Mesenchymal stem cell (in vitro differentiated cells and primary cell): ENCODE data around the gene RHOBTB1.

Experiments used
- DNase-seq: peaks from one replicate; pipeline ENCODE4 v3.0.0-alpha.2; 2013
- H2AFZ ChIP-seq: one replicate; pipeline ENCODE4 v1.6.1; 2013; ENCODE audit warnings: low read depth, mild to moderate bottlenecking, control low read depth, inconsistent platforms, low read length, moderate library complexity
- H2AK5ac ChIP-seq: 2 replicates; pipeline ENCODE4 v1.6.1; 2013; ENCODE audit warnings: low read length, moderate library complexity, mild to moderate bottlenecking, inconsistent platforms; ENCODE audit not compliant: severe bottlenecking
- H2BK120ac ChIP-seq: one replicate; pipeline ENCODE4 v1.6.1; 2013; ENCODE audit warnings: low read depth, mild to moderate bottlenecking, inconsistent platforms, low read length, moderate library complexity
- H2BK12ac ChIP-seq, 2 experiments: one replicate each; pipeline ENCODE4 v1.6.1; 2013; ENCODE audit warnings: inconsistent platforms in 2 of 2, low read length in 2 of 2, mild to moderate bottlenecking in 2 of 2, moderate library complexity in 2 of 2, control low read depth in 1 of 2
- H2BK15ac ChIP-seq: one replicate; pipeline ENCODE4 v1.6.1; 2013; ENCODE audit warnings: mild to moderate bottlenecking, low read depth, inconsistent platforms; ENCODE audit not compliant: poor library complexity, severe bottlenecking
- H2BK5ac ChIP-seq: 2 replicates; pipeline ENCODE4 v1.6.1; 2013; ENCODE audit warnings: low read depth, mild to moderate bottlenecking, low read length, control low read depth, inconsistent platforms; ENCODE audit not compliant: poor library complexity, severe bottlenecking
- H3K14ac ChIP-seq, 2 experiments: one replicate each; pipeline ENCODE4 v1.6.1; 2013; ENCODE audit warnings: inconsistent platforms in 2 of 2, low read length in 2 of 2, control low read depth in 1 of 2, mild to moderate bottlenecking in 1 of 2, moderate library complexity in 1 of 2
- H3K18ac ChIP-seq, 2 experiments: one replicate each; pipeline ENCODE4 v1.6.1; 2013; ENCODE audit warnings: inconsistent platforms in 2 of 2, low read length in 2 of 2, control low read depth in 1 of 2, low read depth in 1 of 2, mild to moderate bottlenecking in 1 of 2
- H3K23ac ChIP-seq, 2 experiments: one replicate each; pipeline ENCODE4 v1.6.1; 2013; ENCODE audit warnings: inconsistent platforms in 2 of 2, low read length in 2 of 2, mild to moderate bottlenecking in 2 of 2, moderate library complexity in 2 of 2, control low read depth in 1 of 2
- H3K27ac ChIP-seq: 2 replicates; pipeline ENCODE4 v1.5.1; 2013; ENCODE audit warnings: mild to moderate bottlenecking, moderate library complexity, low read length, control low read depth, inconsistent platforms; ENCODE audit not compliant: poor library complexity, severe bottlenecking
- H3K27me3 ChIP-seq, 2 experiments: 2 replicates each; pipeline versions ENCODE4 v1.6.1 to v1.7.0; 2013; ENCODE audit warnings: low read length in 2 of 2, mild to moderate bottlenecking in 2 of 2, moderate library complexity in 2 of 2, control low read depth in 1 of 2, inconsistent platforms in 1 of 2; ENCODE audit not compliant: control insufficient read depth in 1 of 2, insufficient read depth in 1 of 2
- H3K36me3 ChIP-seq, 2 experiments: 2 replicates each; pipeline versions ENCODE4 v1.6.1 to v1.7.0; 2013; ENCODE audit warnings: low read length in 2 of 2, control low read depth in 1 of 2, inconsistent platforms in 1 of 2, low read depth in 1 of 2, mild to moderate bottlenecking in 1 of 2; ENCODE audit not compliant: insufficient read depth in 2 of 2, control insufficient read depth in 1 of 2
- H3K4ac ChIP-seq, 2 experiments: one replicate each; pipeline ENCODE4 v1.6.1; 2013; ENCODE audit warnings: inconsistent platforms in 2 of 2, low read length in 2 of 2, mild to moderate bottlenecking in 2 of 2, moderate library complexity in 2 of 2, control low read depth in 1 of 2, low read depth in 1 of 2
- H3K4me1 ChIP-seq: 2 replicates; pipeline ENCODE4 v1.6.1; 2013; ENCODE audit warnings: low read depth, low read length, control low read depth; ENCODE audit not compliant: control insufficient read depth, insufficient read depth
- H3K4me2 ChIP-seq: 2 replicates; pipeline ENCODE4 v1.6.1; 2013; ENCODE audit warnings: low read length, mild to moderate bottlenecking, inconsistent platforms; ENCODE audit not compliant: poor library complexity, severe bottlenecking
- H3K4me3 ChIP-seq, 2 experiments: 2 replicates each; pipeline versions ENCODE4 v1.5.1 to v1.7.0; 2013; ENCODE audit warnings: low read length in 2 of 2, mild to moderate bottlenecking in 2 of 2, control low read depth in 1 of 2, low read depth in 1 of 2; ENCODE audit not compliant: insufficient read depth in 1 of 2
- H3K79me1 ChIP-seq: replicated peaks from 2 replicates; pipeline ENCODE4 v1.6.1; 2013; ENCODE audit warnings: mild to moderate bottlenecking, control low read depth, low read length, inconsistent platforms; ENCODE audit not compliant: poor library complexity, severe bottlenecking
- H3K9ac ChIP-seq: 2 replicates; pipeline ENCODE4 v1.7.0; 2013; ENCODE audit warnings: mild to moderate bottlenecking, low read length, moderate library complexity
- H3K9me3 ChIP-seq: 2 replicates; pipeline ENCODE4 v1.7.0; 2013; ENCODE audit warnings: mild to moderate bottlenecking, low read length; ENCODE audit not compliant: control insufficient read depth
- H4K8ac ChIP-seq: one replicate; pipeline ENCODE4 v1.6.1; 2013; ENCODE audit warnings: inconsistent platforms, mild to moderate bottlenecking, low read length, moderate library complexity
- H4K91ac ChIP-seq: one replicate; pipeline ENCODE4 v1.6.1; 2013; ENCODE audit warnings: mild to moderate bottlenecking, low read length, inconsistent platforms
- WGBS: methylation state at CpG from one replicate; pipeline ENCODE4 v1.1.7; 2013; ENCODE audit warnings: mixed read lengths; 5-methylcytosine and 5-hydroxymethylcytosine counted together

RHOBTB1 gene

DNA sequence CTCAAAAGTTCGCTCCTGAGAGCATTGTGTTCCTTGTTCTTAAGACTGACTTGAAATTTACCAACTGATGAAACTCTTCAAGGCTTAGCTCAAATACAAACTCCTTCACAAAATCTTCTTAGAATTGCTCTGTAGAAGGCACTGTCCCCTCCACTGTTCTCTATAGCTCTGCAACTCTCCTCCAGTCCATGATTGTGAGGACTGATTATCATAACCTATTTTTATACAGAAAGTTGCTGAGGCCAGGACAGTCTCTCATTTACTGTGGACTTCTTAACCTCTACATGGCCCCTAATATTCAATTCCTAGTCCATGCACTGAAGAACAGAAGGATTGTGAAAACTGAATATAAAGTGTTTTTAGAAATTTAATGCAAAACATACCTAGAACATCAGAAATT lies 53.2 kb downstream of the RHOBTB1 start:
- H3K4me2 ChIP-seq: no peak overlapping the region
- no peak overlapping the region for H4K8ac ChIP-seq
- no peak overlapping the region for H3K4me3 ChIP-seq
- peaks cover 3% of the 10 kb centered on the region for H3K4me1 ChIP-seq
- WGBS: 100% methylated on average over 1 of the region's 1 CpG
- H2BK5ac ChIP-seq: no peak overlapping the region
- no peak overlapping the region for H2BK15ac ChIP-seq
- H2AK5ac ChIP-seq: no peak overlapping the region
- no peak overlapping the region for H2BK120ac ChIP-seq
- no peak overlapping the region for H4K91ac ChIP-seq
- H3K79me1 ChIP-seq: peaks cover 27% of the 10 kb centered on the region
- no peak overlapping the region for H3K27ac ChIP-seq
- H2AFZ ChIP-seq: no peak overlapping the region
- no peak overlapping the region for H3K18ac ChIP-seq
- peaks cover 0 to 19% of the 10 kb centered on the region in 2 experiments for H3K36me3 ChIP-seq
- no peak for DNase-seq
- H3K27me3 ChIP-seq: no peaks in the 10 kb centered on the region
- no peak overlapping the region for H3K23ac ChIP-seq
- H3K4ac ChIP-seq: no peak overlapping the region
- H2BK12ac ChIP-seq: no peak overlapping the region
- no peak overlapping the region for H3K9ac ChIP-seq
- H3K9me3 ChIP-seq: no peaks in the 10 kb centered on the region
- H3K14ac ChIP-seq: no peak overlapping the region

DNA sequence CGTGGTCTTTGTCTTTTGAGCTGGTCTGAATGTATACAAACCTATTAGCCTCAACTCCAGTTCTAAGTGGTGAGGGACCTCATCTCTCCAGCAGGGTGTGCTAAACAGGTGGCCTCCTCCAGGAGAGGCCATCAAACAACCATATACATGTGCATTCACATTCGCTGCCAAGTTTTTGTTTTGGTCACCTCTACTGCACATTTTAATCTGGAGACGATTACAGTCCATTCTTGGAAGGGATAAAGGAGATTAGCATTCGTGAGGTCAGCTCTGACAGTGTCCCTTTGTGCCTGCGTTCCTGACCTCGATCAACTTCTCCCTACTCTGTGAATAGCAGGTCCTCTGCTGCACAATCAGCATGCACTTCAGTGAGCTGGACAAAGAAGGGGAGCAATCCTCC lies 60.8 kb downstream of the RHOBTB1 start:
- Histone ChIP-seq H3K4me1 (no peaks in the 10 kb centered on the region), H2AK5ac (no peak overlapping the region), H3K79me1 (peaks cover 28% of the 10 kb centered on the region), H2BK12ac (no peak overlapping the region), H3K9me3 (no peaks in the 10 kb centered on the region), H3K4me3 (no peak overlapping the region), H3K4ac (no peak overlapping the region), H3K9ac (no peak overlapping the region), H3K36me3 (peaks cover 4 to 20% of the 10 kb centered on the region in 2 experiments), H3K4me2 (no peak overlapping the region), H4K91ac (no peak overlapping the region), H3K14ac (no peak overlapping the region), H2BK5ac (no peak overlapping the region), H3K23ac (no peak overlapping the region), H3K27ac (no peak overlapping the region), H2BK120ac (no peak overlapping the region), H3K27me3 (no peaks in the 10 kb centered on the region), H2BK15ac (no peak overlapping the region), H4K8ac (no peak overlapping the region), H2AFZ (no peak overlapping the region), H3K18ac (no peak overlapping the region)
- DNase-seq: peak; percentile 40
- 95% methylated on average over 6 of the region's 6 CpGs for WGBS

DNA sequence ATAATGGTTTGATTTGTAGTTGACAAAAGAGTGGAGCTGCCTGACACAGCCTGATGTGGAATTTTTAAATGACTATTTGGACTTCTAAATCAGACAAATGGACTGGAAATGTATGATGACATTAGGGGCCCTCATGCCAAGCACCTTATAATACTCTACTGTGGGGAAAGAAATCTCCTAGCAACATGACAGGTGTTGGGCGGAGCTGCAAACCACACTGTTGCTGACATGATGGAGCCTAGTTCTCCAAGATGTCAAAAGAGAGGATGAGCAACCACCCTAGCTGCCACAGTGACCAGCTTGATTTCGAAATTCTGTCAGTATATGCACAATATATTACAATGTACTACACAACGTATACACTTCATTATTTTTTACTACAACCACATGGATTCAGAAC lies 65.8 kb downstream of the RHOBTB1 start:
- Histone ChIP-seq H2BK12ac (no peak overlapping the region), H3K4me2 (no peak overlapping the region), H3K79me1 (peaks cover 12% of the 10 kb centered on the region), H3K27ac (no peak overlapping the region), H3K18ac (no peak overlapping the region), H2AFZ (no peak overlapping the region), H3K36me3 (peaks cover 0 to 9% of the 10 kb centered on the region in 2 experiments), H3K9ac (no peak overlapping the region), H3K9me3 (no peaks in the 10 kb centered on the region), H3K4ac (no peak overlapping the region), H3K27me3 (no peaks in the 10 kb centered on the region), H3K23ac (no peak overlapping the region), H3K14ac (no peak overlapping the region), H4K8ac (no peak overlapping the region), H2AK5ac (no peak overlapping the region), H2BK5ac (no peak overlapping the region), H2BK15ac (no peak overlapping the region), H3K4me1 (no peaks in the 10 kb centered on the region), H2BK120ac (no peak overlapping the region), H4K91ac (no peak overlapping the region), H3K4me3 (no peak overlapping the region)
- DNase-seq: no peak
- WGBS: 94% methylated on average over 3 of the region's 3 CpGs

DNA sequence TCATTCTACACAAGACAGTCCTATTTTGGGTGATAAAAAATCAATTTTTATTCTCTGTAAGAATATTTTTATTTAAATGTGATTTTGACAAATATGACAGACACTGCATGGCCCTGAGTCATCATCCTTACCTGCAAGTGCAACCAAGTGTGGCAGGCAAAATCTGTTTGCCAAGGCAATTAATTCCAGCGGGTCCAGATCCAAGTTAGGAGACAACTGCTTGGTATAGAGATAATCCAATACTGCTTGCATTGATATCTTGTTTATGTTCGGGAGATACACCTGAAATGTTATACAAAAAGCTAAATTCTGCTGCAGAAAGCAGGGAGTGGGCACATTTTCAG lies 66.2 kb downstream of the RHOBTB1 start:
- peaks cover 9% of the 10 kb centered on the region for H3K79me1 ChIP-seq
- H3K9me3 ChIP-seq: no peaks in the 10 kb centered on the region
- H3K4ac ChIP-seq: no peak overlapping the region
- no peak overlapping the region for H2BK5ac ChIP-seq
- H2AFZ ChIP-seq: no peak overlapping the region
- H3K9ac ChIP-seq: no peak overlapping the region
- H2BK15ac ChIP-seq: no peak overlapping the region
- H2AK5ac ChIP-seq: no peak overlapping the region
- no peak overlapping the region for H3K14ac ChIP-seq
- WGBS: 89% methylated on average over 2 of the region's 2 CpGs
- no peak overlapping the region for H3K27ac ChIP-seq
- H2BK120ac ChIP-seq: no peak overlapping the region
- H3K4me2 ChIP-seq: no peak overlapping the region
- no peaks in the 10 kb centered on the region for H3K27me3 ChIP-seq
- no peak overlapping the region for H2BK12ac ChIP-seq
- H3K18ac ChIP-seq: no peak overlapping the region
- H4K8ac ChIP-seq: no peak overlapping the region
- no peak overlapping the region for H3K23ac ChIP-seq
- no peak overlapping the region for H4K91ac ChIP-seq
- no peak overlapping the region for H3K4me3 ChIP-seq
- DNase-seq: no peak
- no peaks in the 10 kb centered on the region for H3K4me1 ChIP-seq
- H3K36me3 ChIP-seq: peaks cover 0 to 9% of the 10 kb centered on the region in 2 experiments
